HG03521 (cell line): ENCODE data around the gene KCTD21.
"Not testable (repeated sequence)": the region's sequence is repeated elsewhere in the genome, so short reads cannot be mapped to it uniquely, and the experiment has no call there.

Experiments
- ATAC-seq: cut with Tn5 transposase; IDR thresholded peaks from one replicate; pipeline ENCODE4 v1.9.1; 2021; ENCODE audit warnings: mild to moderate bottlenecking, moderate library complexity; ENCODE audit not compliant: unreplicated experiment

Gene KCTD21

DNA sequence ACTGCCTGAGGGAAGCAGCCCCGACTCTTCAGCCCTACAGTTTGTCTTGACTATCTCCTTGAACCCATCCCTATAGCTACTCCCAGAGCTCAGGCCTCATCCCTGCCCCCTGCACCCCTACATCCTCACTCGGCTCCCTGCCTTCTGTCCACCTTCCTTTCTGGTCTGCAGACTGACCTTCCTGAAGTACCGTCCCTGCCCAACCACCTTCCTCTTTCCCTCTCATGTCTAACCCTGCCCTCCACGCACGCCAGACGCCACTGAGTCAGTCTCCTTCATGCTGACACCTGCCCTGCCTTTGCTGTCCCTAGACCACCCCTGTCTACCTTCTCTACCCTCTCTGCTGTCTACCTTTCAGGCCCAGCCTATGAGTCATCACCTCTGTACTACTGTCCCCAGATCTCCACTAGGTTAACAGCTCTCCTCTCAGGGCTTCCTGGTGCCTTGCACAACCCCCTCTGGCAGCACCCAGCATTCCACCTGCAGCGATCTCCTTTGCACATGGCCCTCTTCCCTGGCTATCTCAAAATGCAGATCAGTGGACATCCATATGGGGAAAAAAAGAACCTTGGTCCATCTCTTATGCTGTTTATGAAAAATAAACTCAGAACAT is 8.9 kb downstream of the KCTD21 start:
- no peak for ATAC-seq

DNA sequence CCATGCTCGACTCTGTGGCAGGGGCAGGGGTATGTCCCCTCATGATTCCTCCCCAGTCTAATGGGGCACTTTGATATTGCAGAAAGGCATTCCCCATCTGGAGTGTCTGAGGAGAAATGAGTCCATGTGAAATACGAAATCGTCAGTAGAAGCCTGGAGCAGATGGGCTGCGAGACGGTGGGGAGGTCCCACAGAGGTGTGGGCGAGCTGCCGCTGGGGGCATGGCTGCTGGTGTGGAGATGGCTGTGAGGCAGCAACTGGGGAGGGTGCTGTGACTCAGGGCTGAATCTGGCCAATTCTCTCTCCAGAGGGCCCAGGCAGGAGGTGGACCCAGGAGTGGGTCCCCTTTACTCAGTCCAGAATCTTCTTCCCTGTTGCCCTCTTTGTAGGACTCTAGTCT is 11.2 kb downstream of the KCTD21 start:
- no peak for ATAC-seq

DNA sequence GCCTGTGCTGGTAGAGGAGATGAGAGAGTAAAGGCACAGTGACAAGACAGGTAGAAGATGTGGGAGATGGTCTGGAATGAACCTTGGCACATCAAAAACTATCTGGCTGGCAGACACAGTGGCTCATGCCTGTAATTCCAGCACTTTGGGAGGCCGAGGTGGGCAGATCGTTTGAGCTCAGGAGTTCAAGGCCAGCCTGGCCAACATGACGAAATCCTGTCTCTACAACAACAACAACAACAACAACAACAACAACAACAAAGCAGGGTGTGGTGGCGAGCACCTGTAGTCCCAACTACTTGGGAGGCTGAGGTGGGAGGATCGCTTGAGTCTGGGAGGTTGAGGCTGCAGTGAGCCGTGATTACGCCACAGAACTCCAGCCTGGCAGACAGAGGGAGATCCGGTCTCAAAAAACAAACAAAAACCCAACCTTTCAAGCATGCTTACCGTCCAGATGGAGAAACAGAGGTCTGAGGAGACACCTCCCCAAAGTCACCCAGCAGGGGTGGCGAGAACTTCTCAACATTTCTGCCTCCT is 11.8 kb downstream of the KCTD21 start:
- no peak for ATAC-seq

DNA sequence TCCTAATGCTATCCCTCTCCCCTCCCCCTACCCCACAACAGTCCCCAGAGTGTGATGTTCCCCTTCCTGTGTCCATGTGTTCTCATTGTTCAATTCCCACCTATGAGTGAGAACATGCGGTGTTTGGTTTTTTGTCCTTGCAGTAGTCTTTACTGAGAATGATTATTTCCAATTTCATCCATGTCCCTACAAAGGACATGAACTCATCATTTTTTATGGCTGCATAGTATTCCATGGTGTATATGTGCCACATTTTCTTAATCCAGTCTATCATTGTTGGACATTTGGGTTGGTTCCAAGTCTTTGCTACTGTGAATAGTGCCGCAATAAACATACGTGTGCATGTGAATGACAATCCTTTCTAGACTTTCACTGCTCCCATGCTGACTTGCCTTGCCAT is 12.6 kb downstream of the KCTD21 start:
- not testable (repeated sequence) for ATAC-seq

DNA sequence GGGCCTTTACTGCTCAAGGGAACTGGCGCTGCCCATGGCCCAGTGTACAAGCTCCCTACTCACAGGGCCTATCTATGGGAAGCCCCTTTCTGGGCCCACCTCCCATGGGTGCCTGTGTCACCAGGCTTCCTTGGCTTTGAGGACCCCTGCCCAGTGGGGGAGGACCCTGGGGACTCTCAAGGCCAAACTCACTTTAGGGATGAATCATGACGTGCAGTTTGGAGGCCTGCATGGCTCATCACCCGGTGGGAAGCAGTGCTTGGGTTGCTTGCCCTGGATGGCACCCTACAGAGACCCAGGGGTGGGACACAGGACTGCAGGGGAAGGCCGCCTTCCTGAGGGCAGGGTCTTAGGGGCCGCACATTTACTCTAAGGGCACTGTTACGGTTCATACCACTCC is 16.5 kb downstream of the KCTD21 start:
- ATAC-seq: no peak

DNA sequence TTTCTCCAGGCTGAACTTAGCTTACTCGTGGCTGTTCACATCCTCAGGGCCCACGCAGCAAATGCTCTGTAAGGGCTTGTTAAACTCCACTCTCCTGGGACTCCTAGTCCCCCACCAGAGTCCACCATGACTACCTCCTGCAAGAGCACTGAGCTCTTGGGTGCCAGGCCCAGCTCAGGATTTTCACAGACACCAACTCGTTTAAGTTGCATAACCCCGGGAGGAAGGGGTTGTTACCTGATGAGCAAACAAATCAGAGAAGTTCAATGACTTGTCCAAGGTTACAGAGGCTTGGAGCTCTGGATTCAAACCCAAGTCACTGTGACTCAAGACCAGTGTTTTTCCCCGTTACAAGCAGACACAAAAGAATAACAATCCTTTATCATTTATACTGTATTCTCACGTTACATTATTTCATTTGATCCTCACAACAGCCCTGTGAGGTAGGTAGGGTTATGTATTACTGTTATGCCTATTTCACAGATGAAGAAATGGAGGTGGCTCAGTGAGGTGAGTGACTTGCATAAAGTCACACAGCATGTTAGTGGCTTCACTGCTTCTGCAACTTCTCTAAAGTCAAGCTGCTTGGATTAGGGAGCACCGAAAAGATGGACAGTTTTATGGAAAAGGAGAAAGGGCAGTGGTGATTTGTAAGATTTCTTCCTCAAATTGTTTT is 17.4 kb downstream of the KCTD21 start:
- no peak for ATAC-seq

DNA sequence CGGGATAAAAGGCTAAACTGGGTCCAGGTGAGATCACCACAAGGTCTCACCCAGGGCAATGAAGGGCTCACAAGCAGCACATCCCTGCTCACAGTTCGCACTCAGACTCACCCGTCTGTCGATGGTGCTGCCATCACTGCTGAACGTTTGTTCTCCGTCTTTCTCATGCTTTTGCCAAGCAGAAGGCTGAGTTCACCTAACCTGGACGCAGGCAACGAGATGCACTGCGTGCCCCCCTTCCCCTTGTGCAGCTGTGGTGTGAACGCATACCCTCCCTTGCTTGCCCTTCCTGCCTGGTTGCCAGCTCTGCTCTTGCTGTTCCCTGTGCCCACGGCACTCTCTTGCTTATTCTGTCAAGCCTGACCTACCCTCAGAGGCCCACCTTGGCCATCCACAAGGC is 18.0 kb downstream of the KCTD21 start:
- ATAC-seq: no peak

DNA sequence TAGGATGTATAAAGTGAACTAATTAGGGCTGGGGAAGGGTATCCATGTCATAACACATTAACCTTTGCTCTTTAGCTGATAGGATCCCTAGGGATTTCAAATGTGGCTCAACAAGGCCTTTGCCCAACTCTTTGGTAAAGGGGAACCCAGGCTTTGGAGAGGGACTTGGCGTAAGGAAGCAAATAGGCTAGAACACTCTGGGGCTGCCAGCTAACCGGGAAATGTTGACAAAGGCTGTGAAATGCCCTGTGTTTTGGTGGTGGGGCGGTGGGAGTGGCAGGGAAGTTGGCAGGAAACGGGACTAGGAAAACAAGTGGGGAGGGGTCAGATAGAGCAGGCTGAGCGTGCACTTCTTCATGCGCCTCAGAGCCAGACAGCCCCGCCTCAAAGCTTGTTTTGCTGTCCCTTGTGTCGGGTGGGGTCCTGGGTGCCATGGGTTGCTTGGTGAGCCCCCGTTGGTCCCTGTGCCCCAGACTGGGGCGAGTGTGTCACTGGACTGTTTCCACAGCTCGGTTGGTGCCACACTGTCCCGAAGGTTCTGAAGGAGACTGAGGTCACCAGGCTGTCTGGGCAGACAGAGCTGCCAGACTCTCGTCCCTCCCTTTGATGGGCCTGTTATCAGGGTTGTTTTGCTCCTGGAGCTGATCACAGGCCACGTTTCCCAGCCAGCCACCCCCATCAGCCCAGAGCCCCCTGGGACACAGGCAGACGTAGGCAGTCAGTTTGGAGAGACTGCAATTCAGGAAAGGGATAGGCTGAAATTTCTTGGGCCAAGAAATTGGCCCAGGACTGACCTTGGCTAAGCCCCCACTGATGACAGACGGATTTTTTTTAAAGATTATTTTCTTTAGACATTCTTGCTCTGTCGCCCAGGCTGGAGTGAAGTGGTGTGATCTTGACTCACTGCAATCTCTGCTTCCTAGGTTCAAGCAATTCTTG is 19.6 kb downstream of the KCTD21 start:
- no peak for ATAC-seq

DNA sequence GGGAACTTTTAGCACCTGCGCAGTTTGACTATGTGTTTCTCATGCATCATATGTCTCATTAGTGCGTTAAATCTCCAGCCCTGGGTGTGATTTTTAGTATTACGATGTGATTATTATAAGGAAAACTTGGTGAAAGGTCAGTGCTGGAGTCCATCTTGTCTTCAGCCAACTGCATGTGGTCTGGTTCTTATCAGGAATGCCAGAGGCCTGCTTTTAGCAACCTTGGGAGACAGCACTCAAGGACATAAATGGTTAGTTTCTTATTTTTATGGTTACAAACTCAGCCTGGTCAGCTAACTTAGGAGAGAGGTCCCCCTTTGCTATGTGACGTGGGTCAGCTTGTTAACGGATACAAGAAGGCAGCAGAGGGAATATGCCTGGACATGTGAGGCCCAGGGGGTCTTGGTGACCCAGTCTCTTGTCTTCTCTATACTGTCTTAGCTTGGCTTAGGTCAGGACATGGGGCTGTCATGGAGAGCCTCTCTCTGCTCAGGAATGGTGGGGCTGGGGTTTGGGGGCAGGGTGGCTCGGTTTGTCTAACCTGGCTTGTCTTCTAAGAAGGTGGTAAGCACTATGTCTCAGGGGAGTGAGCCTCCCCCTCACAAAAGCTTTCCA is 21.5 kb downstream of the KCTD21 start:
- ATAC-seq: no peak

DNA sequence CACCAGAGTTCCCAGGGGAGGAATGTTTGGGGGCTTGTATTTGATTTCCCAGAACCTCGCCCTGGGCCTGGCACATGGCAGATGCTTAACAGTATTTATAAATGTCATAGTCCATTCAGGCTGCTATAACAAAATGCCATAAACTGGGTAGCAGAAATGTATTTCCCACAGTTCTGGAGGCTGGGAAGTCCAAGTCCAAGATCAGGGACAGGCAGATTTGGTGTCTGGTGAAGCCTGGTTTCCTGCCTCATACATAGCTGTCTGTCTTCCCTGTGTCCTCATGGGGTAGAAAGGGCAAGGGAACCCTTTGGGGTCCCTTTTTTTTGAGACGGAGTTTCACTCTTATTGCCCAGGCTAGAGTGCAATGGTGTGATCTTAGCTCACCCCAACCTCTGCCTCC is 24.0 kb downstream of the KCTD21 start:
- ATAC-seq: no peak

DNA sequence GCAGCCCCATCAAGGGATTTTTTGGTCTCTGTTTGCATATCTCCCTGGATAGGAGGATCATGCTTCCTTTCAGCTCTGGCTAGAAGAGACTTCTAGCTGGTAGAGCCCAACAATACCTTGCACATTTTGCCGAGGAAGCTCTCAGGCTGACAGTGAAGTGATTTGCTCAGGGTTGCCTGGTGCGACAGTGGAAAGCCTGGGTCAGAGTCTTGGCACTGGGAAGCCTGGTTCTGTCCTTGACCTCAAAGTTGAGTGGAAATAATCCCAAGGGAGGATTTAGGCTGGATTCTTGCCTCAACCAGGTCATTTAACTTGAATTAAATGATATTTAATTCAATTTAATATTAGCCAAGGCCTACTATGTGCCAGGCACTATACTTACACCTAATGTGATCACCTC is 24.6 kb downstream of the KCTD21 start:
- no peak for ATAC-seq

DNA sequence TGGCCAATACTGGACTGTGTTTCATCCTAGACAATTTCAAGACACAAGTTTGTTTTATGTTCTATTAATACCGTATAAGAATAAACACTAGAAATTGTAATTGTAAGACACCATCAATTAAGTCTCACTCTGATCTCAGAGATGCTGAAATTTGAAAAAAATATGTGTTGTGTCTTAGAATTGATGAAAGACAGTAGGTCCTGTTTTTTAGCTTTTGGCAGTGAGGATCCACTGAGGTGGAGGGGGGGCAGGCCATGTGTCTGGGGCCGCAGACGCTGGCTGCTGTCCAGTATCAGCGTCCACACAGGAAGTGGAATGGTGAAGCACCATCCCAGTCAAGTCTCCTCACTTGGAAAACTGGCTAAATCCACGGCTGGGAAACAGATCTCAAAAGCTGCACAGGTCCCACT is 26.5 kb downstream of the KCTD21 start:
- no peak for ATAC-seq

DNA sequence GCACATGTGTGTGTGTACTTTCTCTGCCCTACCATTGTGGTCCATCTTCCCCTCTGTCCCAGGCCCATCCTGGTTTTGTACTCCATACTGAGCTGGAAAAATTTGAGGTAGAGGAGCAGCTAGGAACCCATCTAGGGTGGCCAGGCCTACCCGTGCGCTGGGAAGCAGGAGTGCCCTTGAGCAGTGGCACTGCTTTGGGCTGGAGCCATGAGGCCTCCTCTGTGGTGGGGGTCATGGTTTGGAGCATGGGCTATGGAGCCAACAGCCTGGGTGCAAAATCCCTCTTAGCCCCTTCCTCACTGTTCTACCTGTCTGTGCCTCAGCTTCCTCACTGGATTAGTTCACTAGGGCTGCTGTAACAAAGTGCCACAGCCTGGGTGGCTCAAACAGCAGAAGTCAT is 27.1 kb downstream of the KCTD21 start:
- no peak for ATAC-seq

DNA sequence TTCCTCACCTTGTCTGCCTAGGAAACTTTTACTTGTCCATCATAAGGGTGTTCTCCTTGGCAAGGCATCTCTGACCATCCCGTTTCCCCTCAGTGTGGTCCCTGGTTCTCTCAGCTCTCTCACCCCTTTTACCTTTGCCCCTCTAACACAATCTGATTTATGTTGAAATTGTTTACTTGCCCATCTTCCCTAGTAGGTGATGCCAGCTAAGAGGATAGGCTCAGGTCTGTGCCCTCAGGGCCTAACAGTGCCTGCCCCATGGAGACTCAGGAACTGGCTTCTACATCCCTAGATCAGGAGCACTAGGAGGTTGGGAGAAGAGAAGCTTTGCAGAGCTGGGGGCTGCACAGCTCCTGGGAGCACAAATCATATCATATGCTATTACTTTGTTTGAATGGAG is 27.9 kb downstream of the KCTD21 start:
- no peak for ATAC-seq

DNA sequence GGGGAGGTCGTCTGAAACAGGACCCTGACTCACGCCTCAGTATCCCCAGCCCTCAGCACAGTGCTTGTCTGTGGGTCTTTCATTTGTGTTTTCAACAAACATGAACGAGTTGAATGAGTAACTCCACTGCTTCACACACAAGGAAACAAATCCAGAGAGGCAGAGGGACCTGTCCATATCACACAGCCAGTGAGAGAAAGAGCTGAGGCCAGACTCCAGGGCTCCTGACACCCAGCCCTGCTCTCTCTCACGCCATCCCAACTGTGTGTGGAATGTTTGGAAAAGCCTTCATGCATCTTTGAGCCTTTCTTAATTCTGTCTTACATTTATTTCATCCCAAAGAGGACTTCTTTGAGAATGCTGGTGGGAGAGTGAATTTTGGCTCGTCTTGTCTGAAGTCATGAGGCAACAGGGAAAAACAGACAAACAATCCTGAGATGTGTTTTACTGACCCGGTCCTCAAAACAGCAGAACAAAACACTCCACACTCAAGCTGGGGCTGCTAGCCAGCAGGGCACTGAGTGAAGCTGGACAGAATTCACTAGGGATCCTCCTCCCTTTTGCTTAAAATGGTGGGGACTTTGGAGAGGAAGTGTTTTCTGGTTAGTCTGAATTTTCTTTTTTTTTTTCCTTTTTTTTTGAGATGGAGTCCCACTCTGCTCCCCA is 29.3 kb downstream of the KCTD21 start:
- ATAC-seq: no peak

DNA sequence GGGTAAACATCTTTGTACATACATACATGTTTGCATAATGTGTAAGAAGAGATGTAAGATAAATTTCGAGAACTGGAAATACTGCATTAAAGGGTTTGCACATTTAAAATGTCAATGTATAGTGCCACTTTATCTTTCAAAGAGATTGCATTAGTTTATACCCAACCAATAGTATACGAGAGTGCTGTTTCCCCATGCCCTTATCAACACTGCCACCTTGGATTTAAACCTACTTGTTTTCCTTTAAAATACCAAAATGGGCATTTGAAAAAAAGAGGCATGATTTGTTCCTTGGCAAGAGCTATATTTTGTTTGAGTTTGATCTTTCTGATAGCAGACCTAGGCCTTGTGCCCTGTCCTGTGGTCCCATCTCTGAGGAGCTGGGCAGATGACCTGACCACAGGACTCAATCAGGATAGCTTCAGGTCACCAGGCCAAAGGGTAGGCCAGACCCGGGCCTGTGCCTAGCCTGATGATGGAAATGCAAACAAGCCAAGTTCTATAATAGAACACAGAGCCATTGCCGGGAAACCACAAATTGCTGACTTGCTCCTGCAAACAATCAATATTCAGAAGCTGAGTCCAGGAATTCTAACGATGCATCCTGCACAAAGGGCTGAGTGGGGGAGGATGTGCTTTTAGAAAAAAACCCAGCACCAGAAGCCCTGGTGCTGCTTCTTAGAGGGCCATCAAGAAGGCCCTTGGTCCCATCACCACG is 32.1 kb downstream of the KCTD21 start:
- ATAC-seq: no peak

DNA sequence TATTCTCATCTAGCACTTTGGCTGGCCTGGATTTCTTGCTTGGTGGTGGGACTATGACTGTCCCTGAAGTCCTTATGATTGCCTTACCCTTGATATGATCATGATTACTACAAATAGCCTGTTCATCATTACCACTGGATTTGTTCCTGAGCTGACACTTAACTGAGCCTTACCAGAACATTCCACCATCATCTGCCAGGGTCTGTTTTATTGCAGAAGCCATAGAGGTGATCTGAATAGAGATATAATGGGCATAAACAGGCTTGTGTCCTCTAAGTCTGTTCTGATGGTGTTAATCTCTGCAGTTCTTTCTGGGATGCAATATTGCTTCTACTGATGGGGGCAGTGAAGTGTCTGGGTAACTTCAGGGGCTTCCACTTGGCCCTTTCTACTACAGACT is 36.6 kb downstream of the KCTD21 start:
- no peak for ATAC-seq

DNA sequence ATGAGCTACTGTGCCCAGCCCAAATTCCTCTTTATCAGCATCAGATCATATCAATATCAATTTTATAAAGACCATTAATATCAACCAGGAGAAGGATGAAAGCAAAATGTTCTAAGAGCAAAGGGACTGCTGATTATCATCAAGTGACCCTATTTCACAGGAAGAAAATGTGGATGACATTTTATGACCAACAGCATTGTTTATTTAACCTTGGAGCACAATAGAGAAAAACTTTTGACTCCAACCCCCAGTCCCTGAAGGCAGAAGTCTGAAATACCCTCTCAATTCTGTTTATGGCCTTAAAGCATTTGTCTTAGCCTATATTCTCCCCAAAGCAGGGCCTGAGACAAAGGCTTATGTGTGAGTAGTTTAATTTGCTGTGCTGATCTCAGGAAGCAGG is 37.7 kb downstream of the KCTD21 start:
- ATAC-seq: no peak

DNA sequence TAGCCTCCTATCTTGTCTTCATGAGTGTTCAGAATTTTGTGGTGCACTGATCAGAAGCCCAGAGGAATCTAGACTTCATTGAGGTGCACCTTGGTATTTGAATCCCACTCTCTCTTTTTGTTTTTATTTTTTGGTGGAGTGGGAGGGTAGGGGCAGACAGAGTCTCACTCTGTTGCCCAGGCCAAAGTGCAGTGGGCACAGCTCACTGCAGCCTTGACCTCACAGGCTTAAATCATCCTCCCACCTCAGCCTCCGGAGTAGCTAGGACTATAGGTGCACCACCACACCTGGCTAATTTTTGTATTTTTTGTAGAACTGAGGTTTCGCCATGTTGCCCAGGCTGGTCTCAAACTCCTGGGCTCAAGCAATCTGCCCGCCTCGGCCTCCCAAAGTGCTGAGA is 38.1 kb downstream of the KCTD21 start:
- ATAC-seq: no peak

DNA sequence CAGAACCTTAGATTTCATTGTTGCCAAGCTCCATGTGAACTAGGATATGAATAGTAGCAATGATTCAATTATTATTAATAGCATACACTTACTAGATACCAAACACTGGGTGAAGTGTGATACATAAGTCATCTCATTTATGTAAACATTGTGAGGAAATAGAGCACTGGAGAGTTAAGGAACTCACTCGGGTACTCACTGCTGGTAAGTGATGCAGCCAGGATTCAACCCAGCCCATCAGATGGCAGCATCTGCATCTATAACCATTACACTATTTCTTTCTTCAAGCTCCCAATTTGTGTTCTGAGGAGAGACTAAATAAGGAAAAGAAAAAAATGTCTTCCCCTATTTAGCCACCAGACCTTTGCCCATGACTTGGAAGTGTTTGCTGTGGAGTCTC is 38.8 kb downstream of the KCTD21 start:
- ATAC-seq: no peak
